ENCODE measurements around the gene PPFIBP2. TPM values are rescaled to one million over a fixed set of nuclear protein-coding genes. Genes with fewer than 3 reads are reported as not detected.

The PPFIBP2 gene
- total and polyA plus RNA-seq, 2 donors (not counting 1 experiment from before 2014, with no cell fraction given): 22.3 to 175 TPM

DNA sequence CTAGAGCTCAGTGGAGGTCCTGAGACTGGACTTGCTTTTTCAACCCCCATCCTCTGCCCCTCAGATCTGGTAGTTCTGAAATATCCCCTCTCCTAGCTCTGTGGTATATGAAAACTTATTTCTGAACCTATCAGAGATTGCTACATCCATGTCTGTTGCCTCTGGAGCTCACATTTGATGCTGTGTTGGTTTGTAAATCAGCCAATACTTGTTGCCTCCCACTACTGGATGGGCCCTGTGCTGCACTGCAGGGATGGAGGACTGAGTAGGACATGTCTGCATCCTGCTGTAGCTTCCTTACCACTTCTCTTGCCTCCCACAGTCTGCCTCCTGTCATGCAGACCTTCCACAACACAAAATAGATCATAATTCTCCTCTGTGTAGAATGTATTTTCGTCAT, 23.3 kb upstream of the PPFIBP2 start:
- Mint-ChIP-seq H3K4me3 (no peak overlapping the region), H3K4me1 (peaks cover 33% of the 10 kb centered on the region), H3K27ac (no peak overlapping the region), H3K27me3 (no peaks in the 10 kb centered on the region), H3K9me3 (ENCODE audit: insufficient read depth) (no peaks in the 10 kb centered on the region)
- ATAC-seq (ENCODE audit: low read depth) (no peak), DNase-seq (no peak)
- WGBS (ENCODE audit: insufficient coverage): no CpG with 5 or more reads among the region's 1 CpG
- intact Hi-C loops (cut with micrococcal nuclease): no loop called here
- TF ChIP-seq EZH2 (IDR thresholded peaks at IDR 0.05; ENCODE audit: borderline replicate concordance, insufficient read depth, low read depth, low read length, poor library complexity, severe bottlenecking): no peak
- TF ChIP-seq, protein P1, sequence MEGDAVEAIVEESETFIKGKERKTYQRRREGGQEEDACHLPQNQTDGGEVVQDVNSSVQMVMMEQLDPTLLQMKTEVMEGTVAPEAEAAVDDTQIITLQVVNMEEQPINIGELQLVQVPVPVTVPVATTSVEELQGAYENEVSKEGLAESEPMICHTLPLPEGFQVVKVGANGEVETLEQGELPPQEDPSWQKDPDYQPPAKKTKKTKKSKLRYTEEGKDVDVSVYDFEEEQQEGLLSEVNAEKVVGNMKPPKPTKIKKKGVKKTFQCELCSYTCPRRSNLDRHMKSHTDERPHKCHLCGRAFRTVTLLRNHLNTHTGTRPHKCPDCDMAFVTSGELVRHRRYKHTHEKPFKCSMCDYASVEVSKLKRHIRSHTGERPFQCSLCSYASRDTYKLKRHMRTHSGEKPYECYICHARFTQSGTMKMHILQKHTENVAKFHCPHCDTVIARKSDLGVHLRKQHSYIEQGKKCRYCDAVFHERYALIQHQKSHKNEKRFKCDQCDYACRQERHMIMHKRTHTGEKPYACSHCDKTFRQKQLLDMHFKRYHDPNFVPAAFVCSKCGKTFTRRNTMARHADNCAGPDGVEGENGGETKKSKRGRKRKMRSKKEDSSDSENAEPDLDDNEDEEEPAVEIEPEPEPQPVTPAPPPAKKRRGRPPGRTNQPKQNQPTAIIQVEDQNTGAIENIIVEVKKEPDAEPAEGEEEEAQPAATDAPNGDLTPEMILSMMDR (IDR thresholded peaks at IDR 0.05): no peak
- Histone ChIP-seq H3K9me3 (ENCODE audit: control extremely low read depth in 1 of 3, control insufficient read depth in 2 of 3, insufficient read depth in 1 of 3, low read length in 2 of 3) (no peaks in the 10 kb centered on the region), H3K4me1 (ENCODE audit: control insufficient read depth in 2 of 2, insufficient read depth in 2 of 2, low read length in 2 of 2) (peaks cover 30 to 34% of the 10 kb centered on the region in 2 donors), H3K79me2 (ENCODE audit: control insufficient read depth, insufficient read depth, low read length) (peaks cover 13% of the 10 kb centered on the region), H3K27me3 (replicated peaks in 1 of 4; ENCODE audit: control extremely low read depth in 1 of 4, control insufficient read depth in 3 of 4, insufficient read depth in 4 of 4, low read length in 3 of 4) (no peaks in the 10 kb centered on the region), H3K36me3 (replicated peaks in 1 of 2; ENCODE audit: control extremely low read depth in 1 of 2, control insufficient read depth in 1 of 2, extremely low read depth in 1 of 2, insufficient read depth in 2 of 2, low read length in 1 of 2) (no peaks in the 10 kb centered on the region), H3K4me3 (ENCODE audit: control extremely low read depth in 1 of 5, extremely low read depth in 1 of 5, insufficient read depth in 1 of 5, low read depth in 2 of 5, low read length in 4 of 5) (no peak overlapping the region), H3K9ac (ENCODE audit: low read length) (no peak overlapping the region), H2AFZ (ENCODE audit: insufficient read depth, low read depth, low read length, poor library complexity, severe bottlenecking) (no peak overlapping the region), H3K27ac (ENCODE audit: low read length in 2 of 2) (no peak overlapping the region), H3K4me2 (replicated peaks; ENCODE audit: low read depth, low read length, poor library complexity, severe bottlenecking) (no peak overlapping the region), H4K20me1 (ENCODE audit: control insufficient read depth, insufficient read depth, low read length, poor library complexity, severe bottlenecking) (no peaks in the 10 kb centered on the region)
- CTCF ChIA-PET: interaction anchor here (0.9 to 2.8 kb wide), 4 partner anchors 16 to 48 kb away, joined by 3 to 7 read pairs (median 4); no protein-coding TSS in a partner anchor
- POLR2A ChIA-PET: no interaction called here

DNA sequence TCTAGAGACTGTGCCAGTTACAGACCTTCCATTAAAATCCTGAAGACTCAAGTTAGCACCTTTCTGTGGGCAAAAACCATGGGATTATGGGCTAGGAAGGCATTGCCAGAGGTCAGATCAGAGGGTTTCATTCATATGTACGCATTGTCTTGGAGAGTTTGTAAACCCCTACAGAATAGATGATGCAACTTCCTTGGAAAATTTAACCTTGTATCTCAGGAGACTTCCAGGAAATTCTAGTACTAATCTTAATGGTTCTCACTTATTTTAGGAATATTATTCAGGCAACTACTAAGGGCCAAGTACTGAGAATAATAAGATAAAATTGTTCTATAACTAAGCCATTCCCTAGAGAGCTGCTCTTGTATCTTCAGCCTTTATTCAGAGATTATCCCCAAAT, 21.5 kb upstream of the PPFIBP2 start:
- Histone ChIP-seq H3K9me3 (ENCODE audit: control extremely low read depth in 1 of 3, control insufficient read depth in 2 of 3, insufficient read depth in 1 of 3, low read length in 2 of 3) (no peaks in the 10 kb centered on the region), H3K27ac (ENCODE audit: low read length in 2 of 2) (no peak overlapping the region), H3K9ac (ENCODE audit: low read length) (no peak overlapping the region), H4K20me1 (ENCODE audit: control insufficient read depth, insufficient read depth, low read length, poor library complexity, severe bottlenecking) (no peaks in the 10 kb centered on the region), H2AFZ (ENCODE audit: insufficient read depth, low read depth, low read length, poor library complexity, severe bottlenecking) (no peak overlapping the region), H3K79me2 (ENCODE audit: control insufficient read depth, insufficient read depth, low read length) (peaks cover 13% of the 10 kb centered on the region), H3K36me3 (replicated peaks in 1 of 2; ENCODE audit: control extremely low read depth in 1 of 2, control insufficient read depth in 1 of 2, extremely low read depth in 1 of 2, insufficient read depth in 2 of 2, low read length in 1 of 2) (no peaks in the 10 kb centered on the region), H3K4me2 (replicated peaks; ENCODE audit: low read depth, low read length, poor library complexity, severe bottlenecking) (peak overlapping the region; percentile 4), H3K27me3 (replicated peaks in 1 of 4; ENCODE audit: control extremely low read depth in 1 of 4, control insufficient read depth in 3 of 4, insufficient read depth in 4 of 4, low read length in 3 of 4) (no peaks in the 10 kb centered on the region), H3K4me1 (ENCODE audit: control insufficient read depth in 2 of 2, insufficient read depth in 2 of 2, low read length in 2 of 2) (peaks cover 47 to 51% of the 10 kb centered on the region in 2 donors), H3K4me3 (ENCODE audit: control extremely low read depth in 1 of 5, extremely low read depth in 1 of 5, insufficient read depth in 1 of 5, low read depth in 2 of 5, low read length in 4 of 5) (no peak overlapping the region)
- Mint-ChIP-seq H3K9me3 (ENCODE audit: insufficient read depth) (no peaks in the 10 kb centered on the region), H3K27me3 (no peaks in the 10 kb centered on the region), H3K4me1 (peaks cover 47% of the 10 kb centered on the region), H3K4me3 (no peak overlapping the region), H3K27ac (no peak overlapping the region)
- WGBS (ENCODE audit: insufficient coverage): no CpG with 5 or more reads among the region's 1 CpG
- TF ChIP-seq EZH2 (IDR thresholded peaks at IDR 0.05; ENCODE audit: borderline replicate concordance, insufficient read depth, low read depth, low read length, poor library complexity, severe bottlenecking): no peak
- TF ChIP-seq, protein P1 (IDR thresholded peaks at IDR 0.05): no peak
- POLR2A ChIA-PET: no interaction called here
- CTCF ChIA-PET: no interaction called here
- no peak for DNase-seq
- intact Hi-C loops (cut with micrococcal nuclease): no loop called here
- no peak for ATAC-seq (ENCODE audit: low read depth)

Data from B cell (primary cell).